ENCODE results near the gene TENM4. TPM values are rescaled to one million over a fixed set of nuclear protein-coding genes. Genes with fewer than 3 reads are reported as not detected.

TENM4 gene
- polyA plus RNA-seq, 1 donor from 2014 or later = 16.8 TPM

- no peaks in the 10 kb centered on the region for H3K27me3 ChIP-seq (ENCODE audit: insufficient read depth, low read depth, low read length)
- H2AFZ ChIP-seq (ENCODE audit: low read depth, low read length) = no peak overlapping the region
- no peak overlapping the region for H3K27ac ChIP-seq (ENCODE audit: low read length)
- H3K4me3 ChIP-seq (ENCODE audit: low read length) = no peak overlapping the region
- H3K4me2 ChIP-seq (ENCODE audit: low read length) = no peak overlapping the region
- no peak for TF ChIP-seq RAD21 (conservative IDR thresholded peaks at IDR 0.05)
- TF ChIP-seq REST (IDR thresholded peaks at IDR 0.05; ENCODE audit: borderline replicate concordance) = no peak
- no peak for TF ChIP-seq POLR2AphosphoS5 (IDR thresholded peaks at IDR 0.05)
- no peak for TF ChIP-seq EZH2 (IDR thresholded peaks at IDR 0.05; ENCODE audit: borderline replicate concordance, insufficient read depth, low read length, poor library complexity, severe bottlenecking)
- TF ChIP-seq CTCF (IDR thresholded peaks at IDR 0.05; ENCODE audit: poor library complexity, severe bottlenecking) = no peak
- TF ChIP-seq EP300 (conservative IDR thresholded peaks at IDR 0.05; ENCODE audit: poor library complexity, severe bottlenecking) = no peak
- no peak for TF ChIP-seq MXI1 (conservative IDR thresholded peaks at IDR 0.05; ENCODE audit: poor library complexity, severe bottlenecking)
- no peak for TF ChIP-seq TAF1 (IDR thresholded peaks at IDR 0.05; ENCODE audit: low read depth)
- TF ChIP-seq SMC3 (conservative IDR thresholded peaks at IDR 0.05; ENCODE audit: poor library complexity) = no peak
- H3K9me2 ChIP-seq (ENCODE audit: insufficient read depth, low read length) = no peaks in the 10 kb centered on the region
- H3K9ac ChIP-seq (ENCODE audit: low read length) = no peak overlapping the region
- no peaks in the 10 kb centered on the region for H3K9me3 ChIP-seq (ENCODE audit: low read length)
- no peaks in the 10 kb centered on the region for H3K79me2 ChIP-seq (replicated peaks; ENCODE audit: insufficient read depth, low read length)
- no peaks in the 10 kb centered on the region for H3F3A ChIP-seq (ENCODE audit: insufficient read depth, low read length, poor library complexity, severe bottlenecking)
- peaks cover 5% of the 10 kb centered on the region for H3K36me3 ChIP-seq (ENCODE audit: insufficient read depth, low read length)
- no peaks in the 10 kb centered on the region for H4K20me1 ChIP-seq (ENCODE audit: insufficient read depth)
These were observed 583.1 kb downstream of the TENM4 start for GRCh38 chr11:78857688-78858087.

GRCh38 chr11:78856211-78856610, 584.6 kb downstream of the TENM4 start:
- no peaks in the 10 kb centered on the region for H3K27me3 ChIP-seq (ENCODE audit: insufficient read depth, low read depth, low read length)
- H4K20me1 ChIP-seq (ENCODE audit: insufficient read depth) = no peaks in the 10 kb centered on the region
- TF ChIP-seq RAD21 (conservative IDR thresholded peaks at IDR 0.05) (no peak), EP300 (conservative IDR thresholded peaks at IDR 0.05; ENCODE audit: poor library complexity, severe bottlenecking) (no peak), TAF1 (IDR thresholded peaks at IDR 0.05; ENCODE audit: low read depth) (no peak), POLR2AphosphoS5 (IDR thresholded peaks at IDR 0.05) (no peak), MXI1 (conservative IDR thresholded peaks at IDR 0.05; ENCODE audit: poor library complexity, severe bottlenecking) (no peak), CTCF (IDR thresholded peaks at IDR 0.05; ENCODE audit: poor library complexity, severe bottlenecking) (no peak), EZH2 (IDR thresholded peaks at IDR 0.05; ENCODE audit: borderline replicate concordance, insufficient read depth, low read length, poor library complexity, severe bottlenecking) (no peak)
- H3K9me3 ChIP-seq (ENCODE audit: low read length) = no peaks in the 10 kb centered on the region
- no peak overlapping the region for H3K4me2 ChIP-seq (ENCODE audit: low read length)
- H3K9ac ChIP-seq (ENCODE audit: low read length) = no peak overlapping the region
- H3K27ac ChIP-seq (ENCODE audit: low read length) = no peak overlapping the region
- H3K79me2 ChIP-seq (replicated peaks; ENCODE audit: insufficient read depth, low read length) = no peaks in the 10 kb centered on the region
- H3K9me2 ChIP-seq (ENCODE audit: insufficient read depth, low read length) = no peaks in the 10 kb centered on the region
- H3F3A ChIP-seq (ENCODE audit: insufficient read depth, low read length, poor library complexity, severe bottlenecking) = no peaks in the 10 kb centered on the region
- H3K4me3 ChIP-seq (ENCODE audit: low read length) = no peak overlapping the region
- H3K36me3 ChIP-seq (ENCODE audit: insufficient read depth, low read length) = peaks cover 5% of the 10 kb centered on the region
- no peak overlapping the region for H2AFZ ChIP-seq (ENCODE audit: low read depth, low read length)
